Thyroid gland (tissue), 4 donors: ENCODE measurements around the gene CDC14B. TPM values are rescaled to one million over a fixed set of nuclear protein-coding genes. Genes with fewer than 3 reads are reported as not detected.

ENCODE experiments used
- DNase-seq, 2 donors: peaks; one replicate each; pipeline ENCODE4 v3.0.0-alpha.2; 2019
- H3K27ac ChIP-seq, 3 donors: fragments of 200-600 bp; sonication (generic); 1 replicate in 2 of 3; 2 replicates in 1 of 3; pipeline ENCODE4 v1.5.1; 2016 to 2019; ENCODE audit warnings: mild to moderate bottlenecking in 1 of 3, moderate library complexity in 1 of 3
- H3K27me3 ChIP-seq: fragments of 200-600 bp; sonication (generic); one replicate; pipeline ENCODE4 v1.5.1; 2019
- H3K36me3 ChIP-seq, 2 donors: fragments of 200-600 bp; sonication (generic); one replicate each; pipeline ENCODE4 v1.5.1; 2016 to 2019
- H3K4me1 ChIP-seq, 2 donors: fragments of 200-600 bp; sonication (generic); one replicate each; pipeline ENCODE4 v1.5.1; 2017 to 2019
- H3K4me3 ChIP-seq, 3 donors: fragments of 200-600 bp; sonication (generic); replicated peaks in 1 of 3; 1 replicate in 2 of 3; 2 replicates in 1 of 3; pipeline ENCODE4 v1.5.1; 2016; ENCODE audit warnings: mild to moderate bottlenecking in 1 of 3
- H3K9me3 ChIP-seq: fragments of 200-600 bp; sonication (generic); one replicate; pipeline ENCODE4 v1.5.1; 2017
- CTCF ChIP-seq, 6 experiments: fragments of 200-600 bp in 3 of 6; fragments of 450-650 bp in 3 of 6; sonication (generic) in 3 of 6; IDR thresholded peaks; one replicate each; pipeline ENCODE4 v1.5.1; 2016 to 2019; ENCODE audit warnings: antibody characterized with exemption in 6 of 6, mild to moderate bottlenecking in 2 of 6, inconsistent platforms in 1 of 6, moderate library complexity in 1 of 6
- POLR2A ChIP-seq, 2 donors: fragments of 450-650 bp; IDR thresholded peaks; one replicate each; pipeline ENCODE4 v1.6.1; 2017; ENCODE audit warnings: antibody characterized with exemption in 2 of 2, mild to moderate bottlenecking in 2 of 2, moderate library complexity in 1 of 2
- WGBS, 2 donors: methylation state at CpG; one replicate each; pipeline ENCODE4 v1.1.5; 2017; 5-methylcytosine and 5-hydroxymethylcytosine counted together
- intact Hi-C: fragments of 100-400 bp; cut with DNase I; formaldehyde crosslinking; loops from one replicate; pipeline ENCODE4 v1.15.1; 2023
- total RNA-seq, 4 donors: library from RNA; depleted of rRNA; stranded (reverse); fragments of >200 nt; gene quantifications; one replicate each; pipeline ENCODE4 v1.2.3, GENCODE V29; 2016

The CDC14B gene
- total RNA-seq, 4 donors from 2014 or later, result 39.7 to 87.4 (median 56.3) TPM

- WGBS, 2 donors, result 72 to 73% methylated on average over 7 of the region's 7 CpGs
- Histone ChIP-seq H3K27me3 (no peaks in the 10 kb centered on the region), H3K36me3 (no peaks in the 10 kb centered on the region), H3K27ac (peak overlapping the region; percentile 36 to 69 (median 61)), H3K9me3 (no peaks in the 10 kb centered on the region), H3K4me3 (no peak overlapping the region), H3K4me1 (peaks cover 10 to 32% of the 10 kb centered on the region in 2 donors)
- TF ChIP-seq CTCF (IDR thresholded peaks at IDR 0.05), result no peak
- no peak for TF ChIP-seq POLR2A (IDR thresholded peaks at IDR 0.05)
- DNase-seq, result peak; percentile 21 to 22
- intact Hi-C loops, result no loop called here
Measured at GRCh38 chr9:96523374-96523773, 96.3 kb downstream of the CDC14B start.

GRCh38 chr9:96522366-96522765 lies 97.3 kb downstream of the CDC14B start:
- Histone ChIP-seq H3K27ac (peak overlapping the region; percentile 36 to 69 (median 60)), H3K36me3 (no peaks in the 10 kb centered on the region), H3K4me1 (peaks cover 10 to 32% of the 10 kb centered on the region in 2 donors), H3K27me3 (no peaks in the 10 kb centered on the region), H3K9me3 (no peaks in the 10 kb centered on the region), H3K4me3 (no peak overlapping the region)
- intact Hi-C loops, result no loop called here
- DNase-seq, result no peak
- TF ChIP-seq POLR2A (IDR thresholded peaks at IDR 0.05) (no peak), CTCF (IDR thresholded peaks at IDR 0.05) (no peak)
- WGBS, 2 donors, result 43 to 51% methylated on average over 4 of the region's 4 CpGs

DNA sequence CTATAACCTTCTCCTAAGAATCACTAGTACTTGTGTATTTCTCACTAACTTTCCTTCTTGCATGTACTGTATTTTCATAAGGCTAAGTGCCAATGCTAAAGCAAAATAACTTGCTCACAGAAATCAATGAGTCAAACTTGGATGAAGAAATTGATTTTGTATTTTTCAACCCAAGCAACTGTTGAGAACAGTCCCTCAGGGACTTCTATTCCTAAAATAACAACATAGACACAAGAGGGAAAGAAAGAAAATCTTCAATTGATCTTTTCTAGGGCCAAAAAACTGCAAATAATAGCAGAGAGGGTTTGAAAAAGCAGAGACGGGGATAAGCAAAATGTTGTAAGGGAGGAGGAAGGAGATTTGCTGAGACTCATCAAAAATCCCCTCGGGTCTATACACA lies 99.9 kb downstream of the CDC14B start:
- DNase-seq, result no peak
- intact Hi-C loops, result loop anchor here (10.0 kb wide), 1 partner anchor 45 kb away; no protein-coding TSS in a partner anchor
- Histone ChIP-seq H3K4me3 (no peak overlapping the region), H3K4me1 (peaks cover 14 to 47% of the 10 kb centered on the region in 2 donors), H3K27ac (peak overlapping the region in 2 of 3 donors; percentile 3 to 24), H3K9me3 (no peaks in the 10 kb centered on the region), H3K36me3 (no peaks in the 10 kb centered on the region), H3K27me3 (no peaks in the 10 kb centered on the region)
- WGBS, 2 donors, result 50 to 71% methylated on average over 2 of the region's 2 CpGs
- TF ChIP-seq POLR2A (IDR thresholded peaks at IDR 0.05) (no peak), CTCF (IDR thresholded peaks at IDR 0.05) (no peak)

DNA sequence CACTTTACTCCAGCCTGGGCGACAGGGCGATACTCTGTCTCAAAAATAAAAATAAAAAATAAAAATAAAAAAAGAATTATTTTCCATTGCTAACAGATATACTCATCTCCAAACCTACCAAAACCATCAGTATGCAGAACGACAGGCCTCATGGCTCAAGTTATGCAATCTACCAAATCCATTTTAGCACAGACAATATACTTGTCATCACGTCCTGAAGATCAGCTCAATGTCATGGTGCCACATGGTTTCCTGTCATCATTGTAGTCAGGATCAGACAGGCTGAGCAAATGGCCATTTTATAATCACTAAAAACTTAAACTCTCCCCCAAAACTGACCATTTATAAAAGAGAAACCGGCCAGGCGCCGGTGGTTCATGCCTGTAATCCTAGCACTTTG lies 100.5 kb downstream of the CDC14B start:
- Histone ChIP-seq H3K27ac (no peak overlapping the region), H3K4me3 (no peak overlapping the region), H3K4me1 (peaks cover 14 to 51% of the 10 kb centered on the region in 2 donors), H3K9me3 (no peaks in the 10 kb centered on the region), H3K27me3 (no peaks in the 10 kb centered on the region), H3K36me3 (no peaks in the 10 kb centered on the region)
- TF ChIP-seq CTCF (IDR thresholded peaks at IDR 0.05) (no peak), POLR2A (IDR thresholded peaks at IDR 0.05) (no peak)
- intact Hi-C loops, result loop anchor here (10.0 kb wide), 1 partner anchor 46 kb away; no protein-coding TSS in a partner anchor
- no peak for DNase-seq
- WGBS, 2 donors, result 92 to 95% methylated on average over 7 of the region's 7 CpGs

- 77 to 84% methylated on average over 5 of the region's 5 CpGs for WGBS, 2 donors
Measured at GRCh38 chr9:96515621-96516470, 103.8 kb downstream of the CDC14B start.

More at GRCh38 chr9:96515621-96516470, 103.8 kb downstream of the CDC14B start:
- H3K27me3 ChIP-seq, result no peaks in the 10 kb centered on the region
- no peak for TF ChIP-seq POLR2A (IDR thresholded peaks at IDR 0.05)
- no peak for TF ChIP-seq CTCF (IDR thresholded peaks at IDR 0.05)
- no peak for DNase-seq
- peaks cover 11 to 39% of the 10 kb centered on the region in 2 donors for H3K4me1 ChIP-seq
- peak overlapping the region in 2 of 3 donors; percentile 64 to 65 for H3K27ac ChIP-seq
- no peaks in the 10 kb centered on the region for H3K9me3 ChIP-seq
- intact Hi-C loops, result loop anchor here (10.0 kb wide), 1 partner anchor 49 kb away; no protein-coding TSS in a partner anchor
- H3K4me3 ChIP-seq, result no peak overlapping the region
- H3K36me3 ChIP-seq, result no peaks in the 10 kb centered on the region
